Mucosa of stomach (tissue), 1 donor: ENCODE results near the gene JAKMIP1.

Experiments used
- H3K27me3 ChIP-seq: one replicate; pipeline ENCODE4 v1.7.0; 2013; ENCODE audit warnings: mild to moderate bottlenecking, low read length; ENCODE audit not compliant: control insufficient read depth, insufficient read depth
- H3K36me3 ChIP-seq: one replicate; pipeline ENCODE4 v1.7.0; 2013; ENCODE audit warnings: low read length; ENCODE audit not compliant: control insufficient read depth, insufficient read depth
- H3K4me1 ChIP-seq: one replicate; pipeline ENCODE4 v1.7.0; 2013; ENCODE audit warnings: mild to moderate bottlenecking, low read length; ENCODE audit not compliant: control insufficient read depth, insufficient read depth
- H3K4me3 ChIP-seq: one replicate; pipeline ENCODE4 v1.7.0; 2013; ENCODE audit warnings: low read length
- H3K9ac ChIP-seq: one replicate; pipeline ENCODE4 v1.7.0; 2013; ENCODE audit warnings: mild to moderate bottlenecking, low read length, moderate library complexity
- H3K9me3 ChIP-seq: one replicate; pipeline ENCODE4 v1.7.0; 2013; ENCODE audit warnings: mild to moderate bottlenecking, low read length, moderate library complexity; ENCODE audit not compliant: control insufficient read depth
- donor health status: Pancreatic carcinoma.

JAKMIP1 gene

DNA sequence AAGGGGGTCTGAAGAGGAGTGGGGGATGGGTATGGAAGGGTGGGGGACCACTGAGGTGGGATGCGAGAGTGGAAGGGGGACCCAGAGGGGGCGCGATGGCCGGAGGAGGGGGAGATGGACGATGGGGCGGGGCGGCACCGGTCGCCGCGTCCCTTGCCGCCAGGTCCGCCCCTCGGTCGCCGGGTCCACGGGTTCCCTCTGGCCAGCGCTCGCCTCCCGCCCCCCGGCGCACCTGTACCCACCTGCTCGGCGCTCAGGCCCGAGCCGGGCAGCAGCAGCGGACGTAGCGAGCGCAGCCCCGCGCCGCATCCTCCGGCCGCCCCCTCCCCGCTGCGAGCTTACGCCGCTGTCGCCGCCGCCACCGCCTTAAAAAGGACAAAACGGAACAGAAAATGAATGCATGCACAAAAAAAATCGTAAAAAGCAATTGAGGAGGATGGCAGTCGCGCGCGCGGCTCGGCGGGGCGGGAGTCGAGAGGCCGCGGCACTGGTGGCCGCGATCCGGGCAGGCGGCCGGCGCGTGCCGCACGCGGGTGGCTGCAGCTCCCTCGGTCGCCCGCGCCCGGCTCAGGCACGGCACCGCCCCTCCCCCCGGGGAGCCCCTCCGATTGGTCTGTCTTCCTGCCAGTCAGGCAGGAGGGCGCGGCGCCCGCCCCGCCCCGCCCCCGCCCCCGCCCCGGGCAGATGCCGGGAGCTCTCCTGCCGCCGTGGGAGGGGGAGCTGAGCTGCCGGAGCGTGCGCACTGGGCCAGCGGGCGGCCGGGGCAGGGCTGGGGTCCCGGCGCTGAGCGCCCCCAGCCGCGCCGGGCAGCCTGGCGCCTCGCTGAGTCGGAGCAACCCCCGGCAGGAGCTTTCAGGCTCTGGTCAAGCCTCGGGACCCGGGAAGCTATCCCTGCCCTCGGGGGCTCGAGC, at the start of gene JAKMIP1:
Gene JAKMIP1, minus strand, starts transcription at position 539 of the 911 bp plus-strand sequence. CDS start 87,699 bp downstream, outside the sequence.
- Histone ChIP-seq H3K9me3 (no peaks in the 10 kb centered on the region), H3K36me3 (no peaks in the 10 kb centered on the region), H3K4me1 (peaks cover 4% of the 10 kb centered on the region), H3K4me3 (no peak within 1 kb of the TSS), H3K9ac (no peak within 1 kb of the TSS), H3K27me3 (peaks cover 44% of the 10 kb centered on the region)

DNA sequence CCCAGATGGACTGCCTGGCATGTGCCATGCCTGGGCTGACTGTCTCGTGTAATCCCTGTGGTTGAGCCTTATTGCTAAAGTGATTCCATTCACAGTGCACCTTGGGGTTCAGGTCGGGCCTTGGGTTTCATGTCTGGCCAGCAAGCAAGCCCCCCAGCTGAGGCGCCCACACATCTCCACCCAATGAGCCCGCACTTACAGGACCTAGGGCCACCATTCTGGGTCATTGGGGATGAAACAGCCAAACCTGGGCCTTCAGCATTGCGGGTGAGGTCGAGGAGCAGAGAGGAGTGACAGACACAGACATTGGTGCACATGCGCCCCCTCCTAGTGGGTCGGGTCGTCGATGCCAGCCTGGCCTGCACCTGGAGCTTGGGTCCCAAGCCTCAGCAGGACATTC, 48.0 kb upstream of the JAKMIP1 start:
- no peaks in the 10 kb centered on the region for H3K4me1 ChIP-seq
- no peaks in the 10 kb centered on the region for H3K36me3 ChIP-seq
- H3K9me3 ChIP-seq, result no peaks in the 10 kb centered on the region
- no peak overlapping the region for H3K9ac ChIP-seq
- no peak overlapping the region for H3K4me3 ChIP-seq
- peaks cover 17% of the 10 kb centered on the region for H3K27me3 ChIP-seq

DNA sequence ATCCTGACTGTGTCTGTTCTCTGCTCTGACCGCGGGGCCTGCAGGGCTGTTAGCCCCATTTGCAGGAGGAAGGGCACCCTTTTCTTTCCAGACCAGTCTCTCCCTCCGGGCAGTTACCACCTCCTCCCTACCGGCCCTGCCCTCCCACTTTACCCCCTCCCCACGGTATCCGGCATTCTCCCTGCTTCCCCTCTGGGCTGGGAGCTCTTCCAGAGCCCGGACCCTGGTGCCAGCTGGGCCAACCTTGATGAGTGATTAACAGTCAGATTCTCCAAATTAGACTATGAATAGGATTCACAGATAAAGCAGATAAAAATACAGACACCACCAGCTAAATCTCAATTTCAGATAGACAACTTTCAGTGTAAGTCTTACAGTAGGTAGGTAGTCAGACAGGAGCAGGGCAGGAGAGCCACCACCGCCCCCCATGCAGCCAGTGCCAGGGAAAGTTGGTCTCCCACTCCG, 45.9 kb upstream of the JAKMIP1 start:
- no peaks in the 10 kb centered on the region for H3K4me1 ChIP-seq
- no peaks in the 10 kb centered on the region for H3K36me3 ChIP-seq
- H3K27me3 ChIP-seq, result peaks cover 17% of the 10 kb centered on the region
- no peaks in the 10 kb centered on the region for H3K9me3 ChIP-seq
- H3K4me3 ChIP-seq, result no peak overlapping the region
- H3K9ac ChIP-seq, result no peak overlapping the region

DNA sequence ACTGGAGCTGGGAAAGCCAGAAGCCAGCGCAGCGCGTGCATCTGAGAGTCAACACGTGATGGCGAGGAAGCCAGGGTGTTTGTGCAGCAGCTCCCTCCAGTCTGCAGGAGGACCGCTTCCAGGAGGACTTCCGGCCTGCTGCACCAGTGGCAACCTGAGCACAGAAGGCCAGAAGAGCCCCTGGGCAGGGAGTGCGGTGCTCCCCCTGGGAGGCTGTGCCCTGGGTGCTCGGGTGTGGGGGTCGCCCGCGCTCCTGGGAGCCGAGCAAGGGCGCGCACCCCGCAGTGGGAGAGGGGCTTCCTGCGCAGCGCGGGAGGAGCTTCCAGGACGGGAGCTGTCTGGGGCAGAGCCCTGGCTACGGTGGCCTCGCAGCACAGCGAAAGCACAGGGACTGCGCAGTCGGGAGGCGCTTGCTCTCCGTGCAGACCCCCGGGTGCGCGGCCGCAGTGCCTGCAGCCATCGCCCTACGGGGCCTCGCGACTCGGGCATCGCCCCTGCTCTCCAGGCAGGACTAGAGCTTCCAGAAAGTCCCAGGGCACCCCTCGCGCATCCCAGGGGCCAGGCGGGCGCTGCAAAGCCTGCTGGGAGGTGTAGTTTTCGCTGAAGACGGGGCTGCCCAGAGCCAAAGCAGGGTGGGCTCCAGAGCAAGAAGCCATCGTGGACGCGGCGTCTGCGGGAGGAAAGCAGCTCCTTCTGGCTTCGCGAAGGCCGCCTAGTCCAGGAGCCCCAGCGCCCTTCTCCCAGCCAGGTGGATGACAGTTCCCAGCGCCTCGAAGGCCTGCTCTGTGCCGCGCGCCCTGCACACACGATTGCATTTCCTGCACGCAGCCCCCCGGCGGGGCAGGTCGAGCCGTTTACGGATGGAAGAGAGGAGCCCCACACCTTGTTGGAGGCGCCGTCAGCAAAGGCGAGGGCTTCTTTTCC, 45.2 kb upstream of the JAKMIP1 start:
- Histone ChIP-seq H3K27me3 (peaks cover 16% of the 10 kb centered on the region), H3K4me1 (no peaks in the 10 kb centered on the region), H3K9ac (no peak overlapping the region), H3K36me3 (no peaks in the 10 kb centered on the region), H3K4me3 (no peak overlapping the region), H3K9me3 (no peaks in the 10 kb centered on the region)

DNA sequence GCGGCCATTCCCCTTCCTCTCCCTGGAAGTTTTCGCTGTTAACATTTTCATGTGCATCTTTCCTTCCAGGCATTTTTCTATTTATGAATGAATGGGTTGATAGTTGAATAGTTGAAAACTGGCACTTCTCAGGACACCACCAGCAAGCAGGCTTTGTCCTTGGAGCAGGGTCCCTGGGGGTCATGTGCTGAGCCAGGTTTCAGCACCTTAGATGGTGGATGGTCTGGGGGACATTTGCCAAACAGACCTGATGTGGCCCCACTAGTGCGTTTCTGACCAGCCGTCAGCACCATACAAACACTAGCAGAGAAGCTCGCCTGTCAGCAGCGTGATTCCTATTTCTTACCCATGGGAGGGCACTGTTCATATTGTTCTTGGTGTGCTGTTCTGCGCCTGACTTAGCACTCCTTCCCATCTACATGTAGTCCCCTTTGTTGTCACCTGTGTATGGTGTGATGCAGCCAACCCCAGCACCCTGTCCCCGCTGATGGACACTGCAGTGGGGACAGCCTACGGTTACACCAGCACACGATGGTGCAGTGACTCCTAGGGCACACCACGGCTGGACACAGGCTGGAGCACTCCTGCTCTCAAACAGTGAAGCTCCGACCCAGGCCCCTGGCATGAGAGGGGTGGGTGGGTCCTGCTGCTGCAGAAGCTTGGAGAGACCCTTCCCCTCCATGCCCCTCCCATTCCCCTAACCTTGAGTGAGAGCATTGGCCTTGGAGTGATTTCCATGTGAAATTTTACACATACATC, 42.1 kb upstream of the JAKMIP1 start:
- Histone ChIP-seq H3K9me3 (no peaks in the 10 kb centered on the region), H3K4me1 (no peaks in the 10 kb centered on the region), H3K4me3 (no peak overlapping the region), H3K36me3 (no peaks in the 10 kb centered on the region), H3K27me3 (peaks cover 12% of the 10 kb centered on the region), H3K9ac (no peak overlapping the region)

DNA sequence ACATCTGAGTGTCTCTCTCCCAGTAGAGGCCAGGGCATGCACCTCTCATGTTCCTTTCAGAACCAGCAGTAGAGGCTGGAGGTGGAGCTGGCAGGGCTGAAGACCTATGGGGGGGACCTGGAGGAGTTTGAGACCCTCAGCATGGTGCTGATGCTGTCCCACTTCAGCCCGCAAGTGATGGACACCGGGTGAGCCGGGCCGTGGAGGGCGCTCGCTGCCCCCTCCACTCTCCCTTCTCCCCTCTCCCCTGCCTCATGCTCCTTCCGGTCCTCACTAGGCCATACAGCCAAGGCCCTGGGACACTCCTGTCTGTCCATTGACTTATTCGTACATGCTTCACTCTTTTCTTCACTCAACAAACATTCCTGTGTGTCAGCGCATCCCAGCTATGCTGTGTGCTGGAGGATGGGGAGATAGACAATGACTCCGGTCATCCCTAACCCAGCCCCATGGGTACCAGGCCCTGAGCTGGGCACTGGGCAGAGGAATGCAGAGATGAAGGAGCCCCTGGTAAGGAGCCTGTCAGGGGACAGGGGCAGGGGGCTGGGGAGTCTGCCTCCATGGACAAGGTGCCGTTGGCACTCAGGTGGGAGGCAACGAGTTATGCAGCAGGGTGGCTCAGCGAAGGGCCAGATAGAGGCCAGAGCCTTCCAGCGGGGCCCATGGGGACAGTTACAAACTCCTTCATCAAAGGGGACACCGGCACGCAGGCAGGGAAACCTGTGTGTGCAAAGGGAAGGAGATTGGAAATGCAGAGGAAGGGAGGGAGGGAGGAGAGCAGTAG, 40.9 kb upstream of the JAKMIP1 start:
- no peaks in the 10 kb centered on the region for H3K9me3 ChIP-seq
- H3K4me3 ChIP-seq, result no peak overlapping the region
- H3K4me1 ChIP-seq, result no peaks in the 10 kb centered on the region
- H3K36me3 ChIP-seq, result no peaks in the 10 kb centered on the region
- peaks cover 12% of the 10 kb centered on the region for H3K27me3 ChIP-seq
- H3K9ac ChIP-seq, result no peak overlapping the region

DNA sequence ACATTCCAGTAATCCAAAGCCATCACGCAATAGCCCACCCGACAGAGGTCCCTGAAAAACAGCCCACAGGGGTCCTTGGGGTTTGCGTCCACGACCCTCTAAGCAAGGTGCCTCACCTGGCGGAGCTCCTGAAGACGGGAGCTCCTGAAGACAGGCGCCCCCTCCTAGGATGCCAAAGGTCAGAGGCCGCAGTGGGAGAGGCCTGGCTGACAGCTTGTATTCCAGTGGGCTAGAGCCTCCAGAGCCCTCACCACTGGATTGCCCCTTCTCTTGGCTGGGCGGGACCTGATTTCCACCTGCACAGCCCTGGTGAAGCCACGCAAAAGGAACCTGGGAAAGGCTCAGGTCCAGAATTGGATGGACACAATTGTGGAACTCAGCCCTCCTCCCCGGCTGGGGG, 39.6 kb upstream of the JAKMIP1 start:
- Histone ChIP-seq H3K9me3 (no peaks in the 10 kb centered on the region), H3K36me3 (no peaks in the 10 kb centered on the region), H3K9ac (no peak overlapping the region), H3K4me3 (no peak overlapping the region), H3K4me1 (no peaks in the 10 kb centered on the region), H3K27me3 (no peaks in the 10 kb centered on the region)

DNA sequence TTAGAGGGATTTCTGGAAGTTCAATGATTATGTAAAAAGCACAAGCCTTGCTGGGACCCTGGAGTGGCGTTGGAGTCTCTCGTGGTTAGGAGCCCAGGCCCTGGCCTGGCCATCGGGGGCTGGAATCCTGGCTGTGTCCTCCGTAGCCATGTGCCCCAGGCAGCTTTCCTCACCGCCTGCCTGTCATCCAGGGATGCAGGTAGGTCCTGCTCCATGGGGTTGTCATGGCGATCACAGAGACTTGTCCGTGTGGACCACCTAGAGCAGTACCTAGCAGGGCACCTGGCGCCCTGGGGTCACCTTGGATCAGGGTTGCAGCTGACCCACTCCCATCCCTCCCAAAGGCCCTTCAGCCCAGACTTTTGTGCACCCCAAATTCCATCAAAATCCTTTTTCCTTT, 39.1 kb upstream of the JAKMIP1 start:
- H3K27me3 ChIP-seq, result no peaks in the 10 kb centered on the region
- no peaks in the 10 kb centered on the region for H3K9me3 ChIP-seq
- no peak overlapping the region for H3K4me3 ChIP-seq
- H3K4me1 ChIP-seq, result no peaks in the 10 kb centered on the region
- H3K36me3 ChIP-seq, result no peaks in the 10 kb centered on the region
- H3K9ac ChIP-seq, result no peak overlapping the region

DNA sequence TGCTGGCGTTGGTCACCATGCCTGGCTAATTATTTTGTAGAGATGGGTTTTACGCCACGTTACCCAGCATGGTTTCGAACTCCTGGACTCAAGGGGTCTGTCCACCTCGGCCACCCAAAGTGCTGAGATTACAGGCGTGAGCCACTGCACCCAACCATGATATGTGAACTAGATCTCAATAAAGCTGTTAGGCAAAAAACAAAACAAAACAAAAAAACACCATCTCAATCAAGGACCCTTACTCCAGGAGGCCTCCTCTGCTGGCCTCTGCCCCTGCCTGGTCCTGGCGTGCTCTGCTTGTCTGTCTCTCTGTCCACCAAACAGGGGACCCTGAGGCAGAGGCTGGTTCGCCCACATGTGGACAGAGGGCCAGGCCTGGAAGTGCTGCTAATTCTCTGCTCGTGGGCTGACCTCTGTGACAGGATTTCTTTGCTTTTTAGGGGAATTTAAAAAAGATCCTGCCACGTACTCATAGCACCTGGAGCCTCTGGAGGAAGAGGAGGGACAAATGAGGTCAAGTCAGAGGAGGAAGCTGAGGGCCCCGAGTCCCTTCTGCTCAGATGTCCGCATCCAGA, 36.6 kb upstream of the JAKMIP1 start:
- no peak overlapping the region for H3K9ac ChIP-seq
- no peaks in the 10 kb centered on the region for H3K9me3 ChIP-seq
- no peak overlapping the region for H3K4me3 ChIP-seq
- no peaks in the 10 kb centered on the region for H3K36me3 ChIP-seq
- H3K4me1 ChIP-seq, result no peaks in the 10 kb centered on the region
- H3K27me3 ChIP-seq, result no peaks in the 10 kb centered on the region

DNA sequence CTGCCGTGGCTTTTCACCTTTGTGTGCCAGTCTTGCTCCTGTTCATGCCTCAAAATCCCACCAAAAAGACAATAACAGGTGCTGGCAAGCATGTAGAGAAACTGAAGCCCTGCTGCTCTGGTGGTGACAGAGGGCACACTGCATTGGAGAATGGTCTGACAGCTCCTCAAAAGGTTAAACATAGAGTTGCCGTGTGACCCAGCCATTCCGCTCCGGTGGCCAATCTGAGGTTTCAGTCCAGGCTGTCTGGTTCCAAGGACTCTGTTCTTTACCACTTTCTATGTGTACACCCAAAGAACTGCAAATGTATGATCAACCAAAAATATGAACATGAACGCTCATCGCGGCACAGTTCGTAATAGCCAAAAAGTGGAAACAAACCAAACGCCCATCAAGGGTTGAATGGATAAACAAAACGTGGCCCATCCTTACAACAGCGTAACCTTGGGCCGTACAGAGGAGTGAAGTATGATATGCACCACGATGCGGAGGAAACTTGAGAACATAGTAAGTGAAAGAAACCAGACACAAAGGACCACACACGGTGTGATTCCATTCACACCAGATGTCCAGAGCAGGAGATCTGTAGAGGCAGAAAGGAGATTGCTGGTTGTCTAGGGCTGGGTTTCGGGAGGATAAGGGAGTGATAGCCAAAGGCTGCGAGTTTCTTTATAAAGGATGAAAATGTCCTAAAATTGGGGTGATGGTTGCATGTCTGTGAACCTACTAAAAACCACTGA, 35.7 kb upstream of the JAKMIP1 start:
- Histone ChIP-seq H3K9me3 (no peaks in the 10 kb centered on the region), H3K4me3 (no peak overlapping the region), H3K36me3 (no peaks in the 10 kb centered on the region), H3K27me3 (no peaks in the 10 kb centered on the region), H3K9ac (no peak overlapping the region), H3K4me1 (no peaks in the 10 kb centered on the region)
